ENCODE data around the gene PHACTR3.

DNA sequence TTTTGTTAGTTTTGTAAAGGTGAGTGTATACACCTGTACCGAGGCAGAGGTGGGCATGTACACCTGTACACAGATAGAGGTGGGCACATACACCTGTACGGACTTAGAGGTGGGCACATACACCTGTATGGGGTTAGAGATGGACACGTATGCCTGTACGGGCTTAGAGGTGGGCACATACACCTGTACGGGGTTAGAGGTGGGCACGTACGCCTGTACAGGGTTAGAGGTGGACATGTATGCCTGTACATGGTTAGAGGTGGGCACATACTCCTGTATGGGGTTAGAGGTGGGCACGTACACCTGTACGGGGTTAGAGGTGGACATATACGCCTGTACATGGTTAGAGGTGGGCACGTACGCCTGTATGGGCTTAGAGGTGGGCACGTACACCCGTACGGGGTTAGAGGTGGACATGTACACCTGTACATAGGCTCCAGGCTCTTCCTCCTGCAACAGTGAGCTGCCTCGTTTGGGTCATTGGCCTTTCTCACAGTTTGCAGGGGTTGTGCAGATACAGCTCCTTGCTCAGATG is 63.7 kb downstream of the PHACTR3 start:
- TF ChIP-seq EP300 (IDR thresholded peaks at IDR 0.05): no peak
- TF ChIP-seq, protein P1, sequence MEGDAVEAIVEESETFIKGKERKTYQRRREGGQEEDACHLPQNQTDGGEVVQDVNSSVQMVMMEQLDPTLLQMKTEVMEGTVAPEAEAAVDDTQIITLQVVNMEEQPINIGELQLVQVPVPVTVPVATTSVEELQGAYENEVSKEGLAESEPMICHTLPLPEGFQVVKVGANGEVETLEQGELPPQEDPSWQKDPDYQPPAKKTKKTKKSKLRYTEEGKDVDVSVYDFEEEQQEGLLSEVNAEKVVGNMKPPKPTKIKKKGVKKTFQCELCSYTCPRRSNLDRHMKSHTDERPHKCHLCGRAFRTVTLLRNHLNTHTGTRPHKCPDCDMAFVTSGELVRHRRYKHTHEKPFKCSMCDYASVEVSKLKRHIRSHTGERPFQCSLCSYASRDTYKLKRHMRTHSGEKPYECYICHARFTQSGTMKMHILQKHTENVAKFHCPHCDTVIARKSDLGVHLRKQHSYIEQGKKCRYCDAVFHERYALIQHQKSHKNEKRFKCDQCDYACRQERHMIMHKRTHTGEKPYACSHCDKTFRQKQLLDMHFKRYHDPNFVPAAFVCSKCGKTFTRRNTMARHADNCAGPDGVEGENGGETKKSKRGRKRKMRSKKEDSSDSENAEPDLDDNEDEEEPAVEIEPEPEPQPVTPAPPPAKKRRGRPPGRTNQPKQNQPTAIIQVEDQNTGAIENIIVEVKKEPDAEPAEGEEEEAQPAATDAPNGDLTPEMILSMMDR (IDR thresholded peaks at IDR 0.05): no peak

Data from tibial nerve (tissue), 4 donors.